GM19351 (cell line): ENCODE measurements around the gene TMEM120A.
A peak's percentile ranks its signal among the peaks of the same experiment; 100 is the strongest.

ENCODE experiments used
- ATAC-seq: cut with Tn5 transposase; IDR thresholded peaks from one replicate; pipeline ENCODE4 v1.9.1; 2021; ENCODE audit warnings: mild to moderate bottlenecking, moderate library complexity; ENCODE audit not compliant: unreplicated experiment

TMEM120A gene

DNA sequence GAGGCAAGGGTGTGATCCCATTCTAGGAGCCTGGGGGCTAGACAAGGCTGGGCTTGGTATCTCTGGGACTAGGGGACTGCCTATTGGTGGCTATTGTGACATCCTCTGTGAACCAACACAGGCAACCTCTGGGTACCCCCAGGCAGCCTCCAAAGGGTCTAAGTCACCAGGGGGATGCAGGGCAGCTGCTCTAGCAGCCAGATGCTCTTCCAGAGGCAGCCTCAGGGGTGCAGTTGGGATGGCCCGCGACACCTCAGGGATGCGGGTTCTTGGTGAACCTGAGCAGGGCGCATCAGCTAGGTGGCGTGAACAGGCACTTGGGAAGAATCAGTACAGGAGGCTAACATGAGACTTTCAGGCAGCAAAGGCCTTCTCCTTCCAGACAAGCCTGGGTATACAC is 1.6 kb upstream of the TMEM120A start:
- ATAC-seq = no peak

DNA sequence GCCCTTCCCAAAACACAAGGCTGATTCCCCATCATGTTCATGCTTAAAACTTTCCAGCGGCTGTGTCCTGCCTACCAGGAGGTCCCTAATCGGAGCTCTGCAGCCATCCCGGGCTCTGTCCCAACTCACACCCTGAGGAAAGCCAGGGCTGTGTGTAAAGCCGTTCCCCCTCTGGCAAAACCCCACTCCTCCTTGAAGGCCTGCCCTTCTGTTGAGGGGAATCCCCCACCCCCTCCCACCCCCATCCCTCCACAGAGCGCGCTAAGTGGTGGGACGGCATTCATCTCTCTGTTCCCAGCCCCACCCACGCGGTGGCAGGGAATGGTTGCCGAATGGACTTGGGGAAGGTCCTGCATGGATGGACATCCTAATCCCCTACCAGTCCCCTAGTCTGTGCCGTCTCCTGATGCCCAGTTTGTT is 667 bp upstream of the TMEM120A start:
- no peak for ATAC-seq

DNA sequence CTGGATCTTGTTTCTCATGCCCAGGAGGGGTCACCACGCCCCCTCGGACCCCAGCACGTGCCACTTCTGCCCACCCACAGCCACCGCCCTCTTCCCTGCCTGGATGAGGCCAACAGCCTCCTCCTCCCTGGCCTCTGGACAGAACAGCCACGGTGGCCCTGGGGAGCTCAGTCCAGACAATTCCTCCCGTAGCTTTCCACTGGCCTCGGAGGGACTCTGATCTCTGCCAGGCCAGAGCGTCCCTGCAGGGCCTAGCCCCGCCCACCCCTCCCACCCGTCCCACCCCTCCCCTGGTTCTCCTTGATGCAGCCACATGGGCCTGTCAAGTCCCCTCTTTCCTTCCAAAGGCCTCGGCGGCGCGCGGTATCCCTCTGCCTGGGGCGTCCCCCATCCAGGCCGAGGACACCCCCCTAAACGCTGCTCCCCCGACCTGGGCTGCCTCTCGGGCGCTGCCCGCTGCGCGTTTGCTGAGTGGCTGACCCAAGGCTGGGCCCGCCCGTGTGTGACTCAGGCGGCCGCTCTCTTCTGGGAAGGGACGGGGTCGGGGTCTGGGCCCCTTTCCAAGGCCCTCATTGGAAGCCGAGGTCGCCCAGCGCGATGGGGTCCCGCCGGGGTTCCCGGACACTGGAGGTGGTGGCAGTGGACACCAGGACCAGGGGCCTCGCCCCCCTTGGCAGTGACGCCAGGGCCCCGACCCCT is 557 bp downstream of the TMEM120A start:
- ATAC-seq = peak; percentile 12

DNA sequence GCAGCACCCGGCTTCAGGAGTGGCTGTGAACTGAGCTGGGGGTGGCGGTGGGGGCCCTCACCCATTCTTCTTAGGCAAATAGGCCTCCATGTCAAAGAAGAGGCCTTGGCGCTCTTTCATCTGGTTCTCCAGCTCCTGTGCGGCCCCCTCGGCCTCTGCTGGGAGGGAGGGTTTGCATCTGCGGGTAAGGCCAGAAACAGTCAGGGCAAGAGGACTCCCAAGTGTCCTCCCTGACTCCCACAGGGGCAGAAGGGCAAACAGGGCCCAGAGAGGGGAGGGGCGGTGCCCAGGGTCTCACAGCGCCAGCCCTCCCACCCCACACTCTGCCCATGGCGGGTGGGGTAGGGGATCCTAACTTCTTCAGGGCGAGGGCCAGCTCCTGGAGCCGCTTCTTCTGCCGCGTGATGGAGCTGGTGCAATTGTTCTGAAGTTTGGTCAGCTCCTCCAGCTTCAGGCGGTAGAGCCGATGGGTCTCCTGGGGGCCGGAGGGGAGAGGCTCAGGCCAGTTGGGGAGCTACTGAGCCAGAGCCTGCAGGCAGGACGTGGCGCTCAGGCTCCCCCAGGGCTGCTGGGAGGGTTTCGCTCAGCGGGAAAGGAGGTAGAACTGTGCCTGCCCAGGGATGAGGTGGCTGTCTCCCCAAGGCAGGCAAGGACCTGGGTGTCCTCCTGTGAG is 2.2 kb downstream of the TMEM120A start:
- no peak for ATAC-seq

DNA sequence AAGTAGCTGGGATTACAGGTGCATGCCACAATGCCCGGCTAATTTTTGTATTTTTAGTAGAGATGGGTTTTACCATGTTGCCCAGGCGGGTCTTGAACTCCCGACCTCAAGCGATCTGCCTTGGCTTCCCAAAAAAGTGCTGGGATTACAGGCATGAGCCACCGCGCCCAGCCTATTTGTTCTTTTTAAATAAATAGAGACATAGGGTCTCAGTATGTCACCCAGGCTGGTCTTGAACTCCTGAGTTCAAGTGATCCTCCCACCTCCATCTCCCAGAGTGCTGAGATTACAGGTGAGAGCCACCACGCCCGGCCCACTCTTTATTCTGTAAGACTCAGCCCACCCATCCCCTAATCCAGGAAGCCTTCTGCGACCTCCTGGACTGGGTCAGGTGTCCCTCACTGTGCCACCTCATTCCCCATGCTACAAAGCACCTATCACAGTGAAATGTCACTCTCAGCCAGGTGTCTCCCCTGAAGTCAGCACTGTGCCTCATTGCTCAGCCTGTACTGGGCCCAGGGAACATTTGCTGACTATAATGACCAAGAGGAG is 2.8 kb downstream of the TMEM120A start:
- ATAC-seq = no peak

DNA sequence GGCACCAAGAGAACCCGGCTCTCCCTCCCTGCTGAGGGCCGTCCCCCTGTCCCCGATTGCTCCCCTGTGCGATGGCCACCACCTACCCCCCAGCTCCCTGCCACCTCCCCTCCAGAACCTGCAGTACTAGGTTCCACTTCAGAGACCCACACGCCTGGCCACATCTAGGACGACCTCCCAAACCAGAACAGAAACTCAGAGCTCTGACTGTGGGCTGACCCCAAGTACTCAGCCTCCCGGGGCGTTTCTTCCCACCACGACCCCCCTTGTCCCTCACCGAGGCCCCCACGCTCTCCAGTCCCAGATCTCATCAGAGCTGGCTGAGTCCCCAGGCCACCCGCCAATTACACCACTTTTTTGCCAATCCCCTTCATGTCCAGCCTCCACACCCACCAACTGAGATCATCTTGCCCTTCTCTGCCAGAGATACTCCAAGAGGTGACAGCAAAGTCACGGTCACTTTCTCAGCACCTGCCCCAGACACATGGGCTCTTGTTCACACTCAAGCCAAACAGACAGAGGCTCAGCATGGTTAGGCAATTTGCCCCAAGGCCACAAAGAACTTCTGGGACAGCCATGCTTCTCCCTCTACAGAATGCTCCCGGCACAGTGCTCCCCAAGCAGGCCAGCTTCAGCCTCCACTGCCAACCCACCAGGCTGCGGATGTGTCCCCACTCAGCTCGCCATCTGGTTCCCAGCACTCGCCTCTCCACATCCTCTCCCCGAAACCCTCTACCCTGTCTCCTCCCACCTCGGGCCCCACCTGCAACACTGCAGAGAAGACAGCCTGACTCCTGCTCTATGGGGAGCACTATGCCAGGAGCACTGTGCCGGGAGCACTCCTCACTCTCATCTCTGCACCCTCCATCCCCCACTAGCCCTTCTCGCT is 4.7 kb downstream of the TMEM120A start:
- no peak for ATAC-seq

DNA sequence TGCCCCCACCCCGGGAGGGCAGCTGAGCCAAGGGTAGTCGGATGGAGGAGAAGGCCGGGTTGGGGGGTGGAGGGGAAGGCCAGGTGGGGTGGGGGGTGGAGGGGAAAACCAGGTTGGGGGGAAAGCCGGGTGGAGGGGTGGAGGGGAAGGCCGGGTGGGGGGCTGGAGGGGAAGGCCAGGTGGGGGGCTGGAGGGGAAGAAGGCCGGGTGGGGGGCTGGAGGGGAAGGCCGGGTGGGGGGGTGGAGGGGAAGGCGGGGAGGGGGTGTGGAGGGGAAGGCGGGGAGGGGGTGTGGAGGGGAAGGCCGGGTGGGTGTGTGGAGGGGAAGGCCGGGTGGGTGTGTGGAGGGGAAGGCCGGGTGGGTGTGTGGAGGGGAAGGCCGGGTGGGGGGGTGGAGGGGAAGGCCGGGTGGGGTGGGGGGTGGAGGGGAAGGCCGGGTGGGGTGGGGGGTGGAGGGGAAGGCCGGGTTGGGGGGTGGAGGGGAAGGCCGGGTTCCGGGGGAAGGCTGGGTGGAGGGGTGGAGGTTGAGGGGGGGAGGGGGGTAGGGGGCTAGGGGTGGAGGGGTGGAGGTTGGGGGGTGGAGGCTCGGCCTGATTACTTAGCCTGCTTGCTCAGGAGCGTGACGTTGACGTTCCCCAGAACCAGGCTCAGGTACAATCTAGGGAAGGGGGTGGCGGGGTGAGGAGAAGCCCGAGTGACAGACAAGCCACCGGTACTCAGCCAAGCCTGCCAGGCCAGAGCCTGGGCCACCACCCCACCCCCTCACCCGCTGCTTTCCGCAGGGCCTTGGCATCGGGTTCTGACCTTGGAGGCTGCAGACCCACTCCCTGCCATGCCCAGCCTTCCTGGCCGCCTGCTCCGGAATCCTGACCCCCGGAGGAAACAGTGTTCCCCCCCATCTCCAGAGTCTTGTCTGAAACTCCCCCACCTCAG is 5.6 kb downstream of the TMEM120A start:
- ATAC-seq = no peak

DNA sequence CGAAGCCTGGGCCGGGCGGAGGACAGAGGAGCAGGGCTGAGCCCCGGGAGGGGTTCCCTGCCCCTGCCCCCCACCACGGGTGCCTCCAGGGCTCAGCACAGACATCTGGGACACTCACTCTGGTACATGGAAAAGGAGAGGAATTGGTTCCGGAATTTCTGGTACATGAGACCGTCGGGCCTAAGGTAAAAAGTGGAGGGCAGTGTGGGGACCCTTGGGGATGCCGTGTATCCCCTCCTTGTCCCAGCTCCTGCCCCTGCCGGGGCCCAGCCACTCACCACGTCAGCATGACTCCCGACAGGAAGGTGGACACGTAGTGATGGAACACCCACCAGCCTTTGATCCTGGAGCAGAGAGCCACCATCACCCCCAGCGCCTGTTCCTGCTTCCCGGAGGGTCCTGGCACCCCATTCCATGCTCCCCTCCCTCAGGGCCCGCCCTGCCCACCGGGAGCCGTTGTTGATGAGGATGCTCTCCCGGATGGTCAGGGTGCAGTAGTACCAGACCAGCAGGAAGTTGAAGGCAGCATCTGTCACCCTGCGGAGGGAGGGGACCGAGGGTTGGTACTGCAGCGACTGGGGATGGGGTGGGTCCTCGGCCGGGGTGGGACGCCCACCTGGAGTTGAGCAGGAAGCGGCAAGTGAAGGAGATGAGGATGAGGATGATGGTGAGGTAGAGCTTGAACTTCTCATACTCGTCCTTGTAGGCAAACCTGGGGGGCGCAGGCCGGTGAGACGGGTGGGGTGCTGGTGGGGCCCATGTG is 6.4 kb downstream of the TMEM120A start:
- no peak for ATAC-seq

DNA sequence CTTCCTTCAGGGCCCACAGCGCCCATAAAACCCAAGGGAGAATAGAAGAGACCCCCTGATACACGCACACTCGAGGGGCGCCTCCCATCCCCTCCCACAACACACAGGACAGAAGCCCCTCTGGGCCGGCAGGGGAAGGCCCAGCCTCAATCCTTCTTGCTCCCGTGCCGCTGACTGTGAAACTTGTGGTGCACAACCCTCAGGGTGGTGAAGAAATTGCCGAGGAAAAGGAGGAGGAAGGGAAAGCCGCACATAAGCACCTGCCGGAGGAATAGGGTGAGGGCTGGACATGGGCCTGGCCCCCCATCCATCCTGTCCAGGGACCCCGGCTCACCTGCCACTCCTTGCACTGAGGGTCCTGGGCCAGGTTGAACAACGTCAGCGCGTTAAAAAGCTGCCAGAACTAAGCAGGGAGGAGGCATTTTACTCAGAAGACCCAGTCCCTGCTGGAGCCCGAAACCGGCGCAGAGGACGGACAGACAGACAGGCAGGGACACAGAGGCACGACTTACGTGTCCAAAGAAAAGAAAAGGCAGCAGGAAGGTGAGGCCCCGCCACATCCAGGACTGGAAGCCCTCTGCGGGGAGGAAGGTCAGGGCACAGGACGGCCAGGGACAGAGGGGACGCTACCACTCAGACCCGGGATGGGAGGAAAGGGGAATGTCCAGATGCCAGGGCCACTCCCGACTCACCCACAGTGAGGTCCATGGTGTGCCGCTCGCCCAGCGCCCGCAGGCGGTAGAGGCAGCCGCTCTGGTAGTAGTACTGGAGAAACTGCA is 7.2 kb downstream of the TMEM120A start:
- no peak for ATAC-seq

DNA sequence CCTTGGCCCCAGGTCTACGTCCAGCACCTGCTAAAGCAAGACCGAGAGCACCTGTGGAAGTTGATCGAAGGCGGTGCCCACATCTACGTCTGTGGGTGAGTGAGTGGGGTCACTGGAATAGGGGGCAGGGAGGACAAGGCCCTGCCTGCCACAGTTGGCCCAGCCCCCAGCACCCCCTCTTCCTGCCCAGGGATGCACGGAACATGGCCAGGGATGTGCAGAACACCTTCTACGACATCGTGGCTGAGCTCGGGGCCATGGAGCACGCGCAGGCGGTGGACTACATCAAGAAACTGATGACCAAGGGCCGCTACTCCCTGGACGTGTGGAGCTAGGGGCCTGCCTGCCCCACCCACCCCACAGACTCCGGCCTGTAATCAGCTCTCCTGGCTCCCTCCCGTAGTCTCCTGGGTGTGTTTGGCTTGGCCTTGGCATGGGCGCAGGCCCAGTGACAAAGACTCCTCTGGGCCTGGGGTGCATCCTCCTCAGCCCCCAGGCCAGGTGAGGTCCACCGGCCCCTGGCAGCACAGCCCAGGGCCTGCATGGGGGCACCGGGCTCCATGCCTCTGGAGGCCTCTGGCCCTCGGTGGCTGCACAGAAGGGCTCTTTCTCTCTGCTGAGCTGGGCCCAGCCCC is 8.1 kb downstream of the TMEM120A start:
- ATAC-seq = no peak

DNA sequence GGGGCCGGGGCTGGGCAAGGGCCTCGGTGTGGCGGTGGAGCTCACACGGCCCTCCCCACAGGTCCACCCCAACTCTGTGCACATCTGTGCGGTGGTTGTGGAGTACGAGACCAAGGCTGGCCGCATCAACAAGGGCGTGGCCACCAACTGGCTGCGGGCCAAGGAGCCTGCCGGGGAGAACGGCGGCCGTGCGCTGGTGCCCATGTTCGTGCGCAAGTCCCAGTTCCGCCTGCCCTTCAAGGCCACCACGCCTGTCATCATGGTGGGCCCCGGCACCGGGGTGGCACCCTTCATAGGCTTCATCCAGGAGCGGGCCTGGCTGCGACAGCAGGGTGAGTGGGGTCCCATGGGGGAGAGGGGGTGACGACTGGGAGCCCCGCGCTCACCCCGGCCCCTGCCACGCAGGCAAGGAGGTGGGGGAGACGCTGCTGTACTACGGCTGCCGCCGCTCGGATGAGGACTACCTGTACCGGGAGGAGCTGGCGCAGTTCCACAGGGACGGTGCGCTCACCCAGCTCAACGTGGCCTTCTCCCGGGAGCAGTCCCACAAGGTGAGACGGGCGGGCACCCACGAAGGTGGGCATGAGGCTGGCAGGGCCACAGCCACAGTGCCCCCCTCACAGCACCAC is 8.8 kb downstream of the TMEM120A start:
- no peak for ATAC-seq

DNA sequence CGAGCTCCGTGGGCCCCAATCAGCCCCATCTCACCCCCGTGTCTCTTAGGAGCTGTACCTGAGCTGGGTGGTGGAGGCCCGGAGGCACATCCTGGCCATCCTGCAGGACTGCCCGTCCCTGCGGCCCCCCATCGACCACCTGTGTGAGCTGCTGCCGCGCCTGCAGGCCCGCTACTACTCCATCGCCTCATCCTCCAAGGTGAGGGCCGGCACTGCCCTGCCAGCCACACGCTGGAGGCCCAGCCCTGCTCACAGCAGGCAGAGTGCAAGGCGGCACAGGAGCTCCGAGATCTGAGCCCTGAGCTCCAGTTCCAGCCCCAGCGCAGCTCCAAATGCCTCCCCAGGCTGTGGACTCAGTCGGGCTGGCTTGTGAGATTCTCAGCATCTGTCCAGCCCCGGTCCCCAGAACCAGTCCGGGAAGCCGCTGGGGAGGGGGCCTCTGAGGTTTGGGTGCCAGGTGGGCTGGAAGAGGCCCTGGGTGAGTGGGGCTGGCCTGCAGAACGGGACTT is 9.3 kb downstream of the TMEM120A start:
- no peak for ATAC-seq

DNA sequence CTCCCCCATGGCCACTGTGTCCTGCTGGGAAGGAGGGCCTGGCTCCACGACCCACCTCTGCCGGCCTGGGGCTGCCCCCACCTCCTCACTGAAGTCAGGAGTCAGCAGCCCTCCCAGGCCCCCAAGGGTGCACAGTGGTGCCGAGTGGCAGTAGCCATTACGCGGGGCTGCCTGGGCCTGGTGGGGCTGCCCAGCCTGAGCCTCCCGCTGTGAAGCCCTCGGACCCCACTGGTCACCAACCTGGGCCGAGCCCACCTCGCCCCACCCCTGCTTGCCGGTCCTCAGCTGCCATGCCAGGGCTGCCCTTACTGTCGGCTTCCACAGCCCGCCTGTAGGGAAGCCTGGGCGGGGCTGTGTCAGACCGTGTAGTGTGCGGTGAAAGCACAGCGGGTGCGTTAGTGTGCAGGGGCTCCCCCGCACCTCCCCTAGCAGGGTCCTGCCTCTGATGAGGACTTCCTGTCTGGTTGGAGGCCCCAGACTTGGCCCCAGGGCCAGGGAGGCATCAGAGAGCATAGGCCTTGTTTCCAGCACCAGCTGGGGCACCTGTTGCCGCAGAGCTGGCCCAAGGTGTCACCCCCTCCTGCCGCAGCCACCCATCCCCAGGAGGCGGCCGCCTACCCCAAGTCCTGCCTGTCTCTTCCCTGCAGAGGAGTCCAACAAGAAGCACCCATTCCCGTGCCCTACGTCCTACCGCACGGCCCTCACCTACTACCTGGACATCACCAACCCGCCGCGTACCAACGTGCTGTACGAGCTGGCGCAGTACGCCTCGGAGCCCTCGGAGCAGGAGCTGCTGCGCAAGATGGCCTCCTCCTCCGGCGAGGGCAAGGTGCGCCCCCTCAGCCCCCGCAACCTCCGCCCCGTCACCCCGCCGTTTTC is 10.0 kb downstream of the TMEM120A start:
- ATAC-seq = no peak

DNA sequence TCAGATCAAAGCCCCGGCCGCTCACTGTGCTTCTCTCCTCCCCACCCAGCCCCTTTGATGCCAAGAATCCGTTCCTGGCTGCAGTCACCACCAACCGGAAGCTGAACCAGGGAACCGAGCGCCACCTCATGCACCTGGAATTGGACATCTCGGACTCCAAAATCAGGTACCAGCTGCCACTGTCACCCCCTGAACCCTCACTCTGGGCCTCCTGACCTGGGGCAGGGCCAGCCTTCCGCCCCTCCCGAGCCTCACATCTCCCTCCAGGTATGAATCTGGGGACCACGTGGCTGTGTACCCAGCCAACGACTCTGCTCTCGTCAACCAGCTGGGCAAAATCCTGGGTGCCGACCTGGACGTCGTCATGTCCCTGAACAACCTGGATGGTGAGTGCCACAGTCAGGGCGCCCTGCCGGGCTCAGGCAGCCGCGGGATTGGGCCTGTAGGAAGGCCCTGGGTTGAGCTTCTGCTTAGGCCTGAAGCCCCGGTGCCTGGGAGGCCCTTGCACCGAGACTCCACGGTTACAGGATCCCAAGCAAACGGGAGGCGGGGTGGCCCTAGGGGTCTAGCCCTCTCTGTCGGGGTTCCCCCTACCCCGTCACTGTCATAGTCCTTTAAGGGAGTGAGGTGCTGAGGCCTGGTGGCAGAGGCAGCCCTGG is 10.8 kb downstream of the TMEM120A start:
- no peak for ATAC-seq

DNA sequence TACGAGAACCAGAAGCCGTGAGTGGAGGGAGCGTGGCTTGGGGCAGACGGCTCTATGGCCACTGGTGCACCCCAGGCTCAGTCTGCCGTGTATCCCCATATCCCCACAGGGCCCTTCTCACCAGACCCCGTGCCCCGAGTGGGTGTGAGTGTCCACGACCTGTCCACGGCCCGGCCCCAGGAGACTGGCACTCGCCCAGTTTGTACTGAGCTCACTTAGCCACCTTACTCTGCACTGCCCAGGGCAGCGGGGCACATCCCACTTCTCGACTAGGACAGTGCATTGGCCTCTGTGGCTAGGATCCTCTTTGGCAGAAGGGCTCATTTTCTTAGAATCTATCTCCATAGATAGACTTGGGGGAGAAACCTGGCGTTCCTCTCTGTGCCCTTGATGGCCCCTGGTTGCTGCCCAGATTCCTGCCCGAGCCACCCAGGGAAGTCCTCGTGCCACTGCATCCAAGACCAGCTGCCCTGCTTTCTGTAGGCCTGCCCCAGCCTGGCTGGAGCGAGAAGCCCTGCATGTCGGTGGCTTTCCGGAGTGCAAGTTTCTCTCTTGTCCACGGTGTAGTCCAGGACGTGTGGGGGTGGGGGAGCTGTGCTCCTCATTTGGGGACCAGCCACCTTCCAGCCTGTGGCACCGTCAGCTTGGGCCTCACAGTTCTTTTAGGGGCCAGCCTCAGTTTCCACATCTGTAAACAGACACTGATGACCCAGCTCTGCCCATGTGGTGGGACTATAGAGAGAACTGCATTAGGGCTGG is 11.9 kb downstream of the TMEM120A start:
- ATAC-seq = no peak
